Activated T-cell treated with anti-CD3 and anti-CD28 coated beads for 1 hour (primary cell): ENCODE data around the gene GPC5.
"Not testable (repeated sequence)": the region's sequence is repeated elsewhere in the genome, so short reads cannot be mapped to it uniquely, and the experiment has no call there.

Source experiments
- DNase-seq: peaks from one replicate; pipeline ENCODE4 v3.0.0-alpha.2; 2020; ENCODE audit warnings: low read depth

Gene GPC5

GRCh38 chr13:91369441-91369831 is 29.0 kb upstream of the GPC5 start:
- no peak for DNase-seq

DNA sequence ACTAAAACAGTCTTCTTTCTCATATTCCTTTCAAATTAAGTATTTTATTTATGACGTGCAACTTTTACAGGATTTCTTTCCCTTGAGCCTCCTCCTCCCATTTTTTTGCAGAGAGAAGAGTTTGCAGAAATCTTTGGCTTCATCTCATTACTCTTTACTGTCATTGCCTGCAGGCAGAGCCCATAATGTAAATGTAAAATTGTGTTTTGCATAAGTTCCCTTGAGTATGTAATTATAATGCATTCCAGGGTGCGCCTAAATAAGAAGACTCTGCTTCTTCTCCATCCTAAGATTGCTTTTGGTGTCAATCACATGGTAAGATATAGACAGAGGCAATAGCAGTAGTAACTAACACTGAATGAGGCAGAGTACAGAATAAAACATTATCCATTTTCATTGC is 27.9 kb upstream of the GPC5 start:
- no peak for DNase-seq

DNA sequence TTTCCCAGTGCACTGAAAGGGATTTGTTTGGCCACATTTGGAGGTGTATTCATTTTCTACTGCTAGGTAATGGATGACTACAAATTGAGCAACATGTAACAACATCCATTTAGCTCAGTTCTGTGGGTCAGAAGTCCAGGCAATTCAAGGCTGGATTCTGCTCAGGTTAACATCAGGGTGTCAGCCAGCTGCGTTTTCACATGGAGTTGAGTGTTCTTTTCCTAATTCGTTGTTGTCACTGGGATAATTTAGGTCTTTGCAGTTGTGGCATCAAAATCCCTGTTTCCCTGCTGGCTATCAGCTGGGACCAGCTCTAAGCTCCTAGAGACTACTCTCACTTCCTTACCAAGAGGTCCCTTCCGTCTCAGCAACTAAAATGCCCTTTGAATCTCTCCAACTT is 25.5 kb upstream of the GPC5 start:
- DNase-seq: no peak

DNA sequence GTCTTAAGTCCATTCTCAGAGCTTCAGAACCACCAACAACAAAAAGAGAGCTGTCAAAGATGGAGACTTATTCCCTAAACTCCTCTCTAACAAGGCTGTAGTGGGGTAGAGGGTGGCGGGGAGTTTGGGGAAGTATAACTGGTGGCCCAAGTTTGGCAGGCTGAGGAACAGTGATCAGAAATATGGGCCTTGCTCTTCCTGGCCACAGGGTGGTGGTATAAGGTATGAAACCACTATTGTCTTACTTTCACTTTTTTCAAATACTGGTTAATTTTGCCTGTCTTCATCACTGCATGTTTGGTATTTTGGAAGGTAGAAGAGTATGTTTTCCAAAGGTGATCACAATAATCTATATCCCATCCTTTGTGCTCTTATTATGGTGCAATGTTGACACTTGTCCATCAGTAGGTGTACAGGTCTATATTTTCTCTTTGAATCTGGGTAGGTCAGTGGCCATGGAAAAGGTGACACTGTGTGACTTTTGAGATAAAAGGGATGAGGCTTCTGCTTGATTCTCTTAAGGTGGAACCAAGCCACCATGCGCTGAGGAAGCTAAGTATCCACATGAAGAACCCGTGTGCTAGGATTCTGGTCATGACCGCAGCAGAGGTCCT is 23.2 kb upstream of the GPC5 start:
- no peak for DNase-seq

DNA sequence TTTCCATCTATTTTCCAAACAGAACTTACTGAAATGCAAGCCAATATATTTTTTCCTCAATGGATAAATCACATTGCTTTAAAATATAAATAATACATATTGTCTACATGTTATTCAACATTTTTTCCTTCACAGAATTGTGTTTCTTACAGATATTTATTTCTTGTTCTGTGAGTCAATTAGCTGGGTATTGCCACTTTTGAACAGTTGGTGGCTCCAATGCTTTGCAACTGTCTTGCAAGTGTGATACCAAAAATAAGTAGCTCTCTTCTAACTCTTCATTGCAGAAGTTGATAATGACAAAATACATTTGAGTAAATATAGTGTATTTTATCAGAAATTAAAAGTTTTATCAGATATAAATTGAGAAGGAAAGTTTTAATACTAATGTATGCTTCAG is 17.1 kb upstream of the GPC5 start:
- no peak for DNase-seq

- no peak for DNase-seq
These were observed 14.6 kb upstream of the GPC5 start for GRCh38 chr13:91383836-91384235.

DNA sequence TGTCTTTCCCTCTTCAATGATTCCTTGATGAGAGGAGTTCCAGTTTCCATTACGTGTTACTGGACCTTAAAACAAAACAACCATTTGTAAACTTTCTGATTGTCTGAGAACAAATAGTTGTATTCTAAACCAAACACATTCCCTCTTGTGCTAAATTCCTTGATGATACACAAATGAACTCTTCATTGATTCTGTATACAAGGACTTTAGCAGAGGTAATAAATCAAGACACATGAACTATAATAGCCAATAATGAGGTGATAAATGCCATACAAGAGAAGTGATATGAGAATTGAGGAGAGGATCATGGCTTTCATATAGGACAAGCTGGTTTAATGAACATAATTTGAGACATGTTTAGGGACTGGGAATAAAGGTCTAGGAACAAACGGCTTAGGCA is 13.5 kb upstream of the GPC5 start:
- DNase-seq: no peak

DNA sequence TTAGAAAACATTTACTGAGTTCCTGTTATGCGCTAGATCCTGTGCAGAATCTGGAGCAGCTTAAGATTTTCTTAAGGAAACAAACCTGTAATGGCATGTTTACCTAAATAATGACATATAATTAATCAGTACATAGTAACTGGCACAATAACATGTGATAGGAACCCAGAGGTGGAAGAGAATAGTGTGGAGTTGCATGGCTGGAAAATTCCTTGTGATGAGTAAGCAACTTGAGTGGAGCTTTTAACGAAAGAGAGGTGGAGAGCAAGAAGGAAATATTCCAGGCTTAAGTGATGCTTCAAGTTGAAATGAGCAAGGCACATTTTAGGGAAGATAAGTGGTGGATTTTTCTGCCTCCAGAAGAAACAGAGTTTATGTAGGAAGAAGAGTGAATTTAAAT is 9.2 kb upstream of the GPC5 start:
- no peak for DNase-seq

- no peak for DNase-seq
These were observed 826 bp upstream of the GPC5 start for GRCh38 chr13:91397595-91397994.

- DNase-seq: no peak
These were observed 1.0 kb downstream of the GPC5 start for GRCh38 chr13:91399189-91400062.

GRCh38 chr13:91400063-91400399 is 1.6 kb downstream of the GPC5 start:
- DNase-seq: no peak

DNA sequence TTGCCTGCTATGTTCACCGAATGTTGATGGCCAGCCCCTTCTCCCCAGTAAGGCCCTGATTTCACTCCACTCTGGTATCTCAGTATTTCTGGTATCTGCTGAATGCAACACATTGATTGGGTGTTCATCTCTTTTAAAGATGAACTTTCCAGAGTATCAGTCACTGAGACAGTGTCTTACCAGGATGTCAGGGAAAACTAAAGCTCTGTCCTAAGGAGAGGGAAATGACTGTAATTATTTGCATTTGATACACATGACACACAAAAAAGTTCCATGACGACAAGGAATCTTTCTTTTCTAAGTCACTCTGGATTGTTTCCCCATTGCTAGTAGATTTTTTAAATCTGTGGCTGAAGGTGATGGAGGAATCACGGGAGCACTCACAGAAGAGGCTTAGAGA is 2.2 kb downstream of the GPC5 start:
- no peak for DNase-seq

DNA sequence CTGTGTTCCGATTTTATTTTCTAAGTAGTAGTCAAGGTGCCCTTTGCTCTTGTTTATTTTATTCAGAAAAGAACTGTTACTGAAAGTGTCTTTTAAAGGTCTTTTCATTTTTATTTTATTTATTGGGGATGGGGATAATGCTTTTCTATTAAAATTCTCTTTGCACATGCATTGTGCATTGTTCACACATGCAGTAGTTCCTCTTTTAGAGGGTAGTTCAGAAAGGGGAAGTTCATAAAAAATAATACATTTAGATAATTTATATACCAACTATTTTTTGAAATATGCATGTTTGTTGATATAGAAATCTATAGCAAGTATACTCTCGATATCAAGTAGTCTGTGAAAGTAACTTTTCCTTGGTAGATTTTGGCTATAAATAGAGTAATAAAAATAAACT is 3.5 kb downstream of the GPC5 start:
- DNase-seq: no peak

DNA sequence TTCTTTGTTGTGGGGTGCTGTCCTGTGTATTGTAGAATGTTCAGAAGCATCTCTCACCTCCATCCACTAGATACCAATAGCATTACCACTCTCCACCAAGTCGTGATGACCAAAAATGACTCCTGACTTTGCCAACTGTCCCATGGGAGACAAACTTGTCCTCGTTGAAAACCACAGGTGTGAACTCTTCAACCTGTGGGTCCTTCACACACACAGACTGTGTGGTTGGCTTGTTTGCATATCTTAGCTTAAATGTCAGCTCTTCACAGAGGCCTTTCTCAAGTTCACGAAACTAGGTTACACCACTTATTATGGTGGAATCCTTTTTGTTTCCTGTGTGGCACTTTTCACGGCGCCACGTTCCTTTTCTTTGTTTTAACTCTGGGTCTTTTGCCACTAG is 6.8 kb downstream of the GPC5 start:
- DNase-seq: no peak

- DNase-seq: no peak
These were observed 8.2 kb downstream of the GPC5 start for GRCh38 chr13:91406619-91407018.

DNA sequence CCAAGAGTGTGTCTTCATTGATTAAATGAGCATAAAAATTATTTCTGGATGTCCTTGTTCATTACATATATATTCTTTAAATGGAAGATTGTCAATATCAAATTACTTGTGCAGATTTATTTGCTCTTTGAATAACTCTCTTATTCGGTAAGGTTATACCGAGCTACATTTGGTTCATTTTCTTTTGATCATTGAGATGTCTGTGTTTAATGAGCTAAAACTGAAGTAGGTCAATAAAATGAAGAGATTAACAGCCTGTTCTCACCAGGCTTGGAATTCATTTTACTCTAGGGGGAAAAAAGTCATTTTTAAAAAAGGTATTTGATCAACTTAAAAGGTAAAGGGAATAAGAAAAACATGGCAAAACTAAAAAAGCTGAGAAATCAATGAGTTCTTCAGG is 10.6 kb downstream of the GPC5 start:
- DNase-seq: no peak

DNA sequence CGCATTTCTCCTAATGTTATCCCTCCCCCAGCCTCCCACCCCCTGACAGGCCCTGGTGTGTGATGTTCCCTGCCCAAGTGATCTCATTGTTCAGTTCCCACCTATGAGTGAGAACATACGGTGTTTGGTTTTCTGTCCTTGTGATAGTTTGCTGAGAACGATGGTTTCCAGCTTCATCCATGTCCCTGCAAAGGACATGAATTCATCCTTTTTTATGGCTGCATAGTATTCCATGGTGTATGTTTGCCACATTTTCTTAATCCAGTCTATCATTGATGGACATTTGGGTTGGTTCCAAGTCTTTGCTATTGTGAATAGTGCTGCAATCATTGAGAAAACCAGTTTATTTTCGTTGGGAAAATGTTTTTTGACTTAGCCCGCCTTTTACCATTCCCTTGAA is 18.2 kb downstream of the GPC5 start:
- not testable (repeated sequence) for DNase-seq

GRCh38 chr13:91417660-91418325 is 19.4 kb downstream of the GPC5 start:
- DNase-seq: no peak

DNA sequence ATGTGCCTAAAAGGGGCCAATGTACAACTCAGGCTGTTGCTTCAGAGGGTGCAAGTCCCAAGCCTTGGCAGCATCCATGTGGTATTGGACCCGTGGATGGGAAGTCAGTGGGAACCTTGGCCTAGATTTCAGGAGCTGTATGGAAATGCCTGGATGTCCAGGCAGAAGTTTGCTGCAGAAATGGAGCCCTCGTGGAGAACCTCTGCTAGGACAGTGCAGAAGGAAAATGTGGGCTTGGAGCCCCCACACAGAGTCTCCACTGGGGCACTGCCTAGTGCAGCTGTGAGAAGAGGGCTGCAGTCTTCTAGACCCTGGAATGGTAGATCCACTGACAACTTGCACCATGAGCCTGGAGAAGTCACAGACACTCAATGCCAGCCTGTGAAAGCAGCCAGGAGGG is 28.5 kb downstream of the GPC5 start:
- no peak for DNase-seq

DNA sequence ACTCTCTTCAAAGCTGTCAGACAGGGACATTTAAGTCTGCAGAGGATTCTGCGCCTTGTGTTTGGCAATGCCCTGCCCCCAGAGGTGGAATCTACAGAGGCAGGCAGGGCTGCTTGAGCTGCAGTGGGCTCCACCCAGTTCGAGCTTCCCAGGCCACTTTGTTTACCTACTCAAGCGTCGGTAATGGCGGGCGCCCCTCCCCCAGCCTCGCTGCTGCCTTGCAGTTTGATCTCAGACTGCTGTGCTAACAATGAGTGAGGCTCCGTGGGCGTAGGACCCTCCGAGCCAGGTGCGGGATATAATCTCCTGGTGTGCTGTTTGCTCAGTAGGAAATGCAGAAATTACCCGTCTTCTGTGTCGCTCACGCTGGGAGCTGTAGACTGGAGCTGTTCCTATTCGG is 40.3 kb downstream of the GPC5 start:
- DNase-seq: not testable (repeated sequence)

- DNase-seq: no peak
These were observed 52.5 kb downstream of the GPC5 start for GRCh38 chr13:91450913-91451312.

- no peak for DNase-seq
These were observed 56.2 kb downstream of the GPC5 start for GRCh38 chr13:91454666-91455065.

GRCh38 chr13:91456837-91457236 is 58.4 kb downstream of the GPC5 start:
- no peak for DNase-seq
